Breast epithelium (tissue), 4 donors: ENCODE data around the gene CLMN. TPM values are rescaled to one million over a fixed set of nuclear protein-coding genes. Genes with fewer than 3 reads are reported as not detected.

Source experiments
- DNase-seq, 2 donors: peaks; one replicate each; pipeline ENCODE4 v3.0.0-alpha.2; 2019; ENCODE audit warnings: low spot score in 2 of 2
- H3K27ac ChIP-seq, 2 donors: fragments of 200-600 bp; sonication (generic) in 1 of 2; one replicate each; pipeline ENCODE4 v1.5.1; 2016 to 2019; ENCODE audit warnings: mild to moderate bottlenecking in 1 of 2
- H3K27me3 ChIP-seq, 2 donors: fragments of 200-600 bp; sonication (generic) in 1 of 2; one replicate each; pipeline versions ENCODE4 v1.5.1 to v1.6.0; 2017 to 2019; ENCODE audit warnings: control low read depth in 1 of 2, mild to moderate bottlenecking in 1 of 2
- H3K36me3 ChIP-seq: fragments of 200-600 bp; one replicate; pipeline ENCODE4 v1.5.1; 2019
- H3K4me1 ChIP-seq, 2 donors: fragments of 200-600 bp; sonication (generic); one replicate each; pipeline ENCODE4 v1.5.1; 2016 to 2019; ENCODE audit warnings: control low read depth in 1 of 2
- H3K4me3 ChIP-seq, 3 donors: fragments of 200-600 bp; sonication (generic); 1 replicate in 2 of 3; 2 replicates in 1 of 3; pipeline ENCODE4 v1.5.1; 2016 to 2019; ENCODE audit warnings: mild to moderate bottlenecking in 3 of 3, moderate library complexity in 2 of 3
- H3K9me3 ChIP-seq, 2 donors: fragments of 200-600 bp; sonication (generic) in 1 of 2; one replicate each; pipeline ENCODE4 v1.5.1; 2016 to 2019; ENCODE audit warnings: control low read depth in 1 of 2
- CTCF ChIP-seq, 3 donors: fragments of 450-650 bp; IDR thresholded peaks; one replicate each; pipeline ENCODE4 v1.5.1; 2016 to 2017; ENCODE audit warnings: antibody characterized with exemption in 3 of 3, mild to moderate bottlenecking in 3 of 3, moderate library complexity in 3 of 3
- POLR2A ChIP-seq: fragments of 450-650 bp; IDR thresholded peaks from one replicate; pipeline ENCODE4 v1.6.1; 2016; ENCODE audit warnings: antibody characterized with exemption, mild to moderate bottlenecking, moderate library complexity
- POLR2AphosphoS5 ChIP-seq, 3 donors: sonication (generic); formaldehyde crosslinking; IDR thresholded peaks; one replicate each; pipeline ENCODE4 v1.6.1; 2017; ENCODE audit warnings: antibody characterized with exemption in 3 of 3
- intact Hi-C: fragments of 100-400 bp; cut with DNase I; formaldehyde crosslinking; loops from one replicate; pipeline ENCODE4 v1.15.1; 2023; ENCODE audit warnings: low total_unique reads
- total RNA-seq, 3 donors: library from RNA; depleted of rRNA; stranded (reverse); fragments of >200 nt; gene quantifications; one replicate each; pipeline ENCODE4 v1.1.0, GENCODE V29; 2016

CLMN gene
- total RNA-seq, 3 donors from 2014 or later = 23.7 to 73.6 (median 48.5) TPM

GRCh38 chr14:95246870-95247269 is 72.8 kb downstream of the CLMN start:
- Histone ChIP-seq H3K4me1 (no peaks in the 10 kb centered on the region), H3K27ac (no peak overlapping the region), H3K4me3 (no peak overlapping the region), H3K9me3 (no peaks in the 10 kb centered on the region), H3K27me3 (no peaks in the 10 kb centered on the region), H3K36me3 (no peaks in the 10 kb centered on the region)
- DNase-seq = no peak
- intact Hi-C loops = no loop called here
- TF ChIP-seq POLR2A = no peak
- no peak for TF ChIP-seq POLR2AphosphoS5 (IDR thresholded peaks at IDR 0.05)
- no peak for TF ChIP-seq CTCF (IDR thresholded peaks at IDR 0.05)

GRCh38 chr14:95245334-95245733 is 74.4 kb downstream of the CLMN start:
- no peak for TF ChIP-seq POLR2AphosphoS5 (IDR thresholded peaks at IDR 0.05)
- no peak for TF ChIP-seq CTCF (IDR thresholded peaks at IDR 0.05)
- no peak for TF ChIP-seq POLR2A
- H3K36me3 ChIP-seq = no peaks in the 10 kb centered on the region
- H3K27me3 ChIP-seq = no peaks in the 10 kb centered on the region
- DNase-seq = no peak
- peaks cover 0 to 10% of the 10 kb centered on the region in 2 donors for H3K4me1 ChIP-seq
- no peak overlapping the region for H3K27ac ChIP-seq
- intact Hi-C loops = no loop called here
- no peaks in the 10 kb centered on the region for H3K9me3 ChIP-seq
- H3K4me3 ChIP-seq = no peak overlapping the region

GRCh38 chr14:95244587-95244986 is 75.1 kb downstream of the CLMN start:
- Histone ChIP-seq H3K36me3 (no peaks in the 10 kb centered on the region), H3K4me1 (peaks cover 0 to 10% of the 10 kb centered on the region in 2 donors), H3K27ac (no peak overlapping the region), H3K27me3 (no peaks in the 10 kb centered on the region), H3K4me3 (no peak overlapping the region), H3K9me3 (no peaks in the 10 kb centered on the region)
- DNase-seq = no peak
- no peak for TF ChIP-seq POLR2AphosphoS5 (IDR thresholded peaks at IDR 0.05)
- intact Hi-C loops = no loop called here

- no peaks in the 10 kb centered on the region for H3K36me3 ChIP-seq
- no peaks in the 10 kb centered on the region for H3K27me3 ChIP-seq
- intact Hi-C loops = no loop called here
- H3K9me3 ChIP-seq = no peaks in the 10 kb centered on the region
- H3K27ac ChIP-seq = peak overlapping the region; percentile 10 to 17
- H3K4me1 ChIP-seq = peaks cover 0 to 10% of the 10 kb centered on the region in 2 donors
- TF ChIP-seq POLR2AphosphoS5 (IDR thresholded peaks at IDR 0.05) (no peak), POLR2A (no peak), CTCF (IDR thresholded peaks at IDR 0.05) (no peak)
- no peak overlapping the region for H3K4me3 ChIP-seq
- no peak for DNase-seq
Measured at GRCh38 chr14:95242870-95243269, 76.8 kb downstream of the CLMN start.

- Histone ChIP-seq H3K9me3 (no peaks in the 10 kb centered on the region), H3K36me3 (no peaks in the 10 kb centered on the region), H3K27me3 (no peaks in the 10 kb centered on the region), H3K4me3 (no peak overlapping the region), H3K4me1 (peaks cover 7 to 23% of the 10 kb centered on the region in 2 donors), H3K27ac (peak overlapping the region; percentile 74 to 80)
- DNase-seq = peak; percentile 45 to 79
- intact Hi-C loops = no loop called here
- TF ChIP-seq CTCF (IDR thresholded peaks at IDR 0.05) (no peak), POLR2AphosphoS5 (IDR thresholded peaks at IDR 0.05) (no peak), POLR2A (no peak)
Measured at GRCh38 chr14:95240859-95241813, 78.6 kb downstream of the CLMN start.
